SK-N-MC (cell line): ENCODE measurements around the gene PALB2.

Experiments
- DNase-seq: peaks from one replicate; pipeline ENCODE4 v3.0.0-alpha.2; 2011; ENCODE audit warnings: low read depth, low spot score
- H3K27ac ChIP-seq: fragments of 200-600 bp; sonication (generic); 2 replicates; pipeline ENCODE4 v1.5.1; 2016; ENCODE audit warnings: mixed run types
- H3K36me3 ChIP-seq: fragments of 200-600 bp; sonication (generic); 2 replicates; pipeline ENCODE4 v1.6.1; 2017; ENCODE audit warnings: antibody characterized with exemption, low read length, mixed read lengths; ENCODE audit not compliant: insufficient read depth
- H3K4me3 ChIP-seq: fragments of 200-600 bp; sonication (generic); 2 replicates; pipeline ENCODE4 v1.5.1; 2016
- H3K9ac ChIP-seq: fragments of 200-600 bp; sonication (generic); 2 replicates; pipeline ENCODE4 v1.8.0; 2017; ENCODE audit warnings: mixed run types, mixed read lengths; ENCODE audit not compliant: insufficient read length
- H3K9me3 ChIP-seq: fragments of 200-600 bp; sonication (generic); 2 replicates; pipeline ENCODE4 v1.6.1; 2017; ENCODE audit warnings: low read depth, mild to moderate bottlenecking, antibody characterized with exemption, low read length, moderate library complexity, mixed read lengths
- EZH2 ChIP-seq: fragments of 200-600 bp; sonication (generic); IDR thresholded peaks from one replicate; pipeline ENCODE4 v1.6.1; 2017; ENCODE audit warnings: antibody characterized with exemption
- FOXP2 ChIP-seq: optimal IDR thresholded peaks from 2 replicates; pipeline ENCODE3; 2011; ENCODE audit warnings: mild to moderate bottlenecking, moderate library complexity; ENCODE audit not compliant: insufficient read depth; ENCODE audit errors: extremely low read length, control extremely low read depth
- POLR2AphosphoS5 ChIP-seq: IDR thresholded peaks from 2 replicates; pipeline ENCODE4 v1.6.1; 2012; ENCODE audit warnings: mild to moderate bottlenecking, low read depth, low read length, borderline replicate concordance

The PALB2 gene

GRCh38 chr16:23580391-23580790 is 60.7 kb downstream of the PALB2 start:
- peaks cover 52% of the 10 kb centered on the region for H3K36me3 ChIP-seq
- H3K27ac ChIP-seq: peak overlapping the region; percentile 55; the same call in 1 of the 2 replicates
- TF ChIP-seq FOXP2: no peak
- H3K9me3 ChIP-seq: no peaks in the 10 kb centered on the region
- no peak overlapping the region for H3K9ac ChIP-seq
- no peak overlapping the region for H3K4me3 ChIP-seq
- DNase-seq: no peak

GRCh38 chr16:23579371-23579770 is 61.7 kb downstream of the PALB2 start:
- H3K36me3 ChIP-seq: peaks cover 45% of the 10 kb centered on the region
- no peak overlapping the region for H3K9ac ChIP-seq
- TF ChIP-seq EZH2 (no peak), FOXP2 (no peak), POLR2AphosphoS5 (no peak)
- DNase-seq: no peak
- H3K4me3 ChIP-seq: no peak overlapping the region
- no peak overlapping the region for H3K27ac ChIP-seq
- no peaks in the 10 kb centered on the region for H3K9me3 ChIP-seq

GRCh38 chr16:23578101-23578830 is 62.8 kb downstream of the PALB2 start:
- Histone ChIP-seq H3K4me3 (no peak overlapping the region), H3K9ac (no peak overlapping the region), H3K9me3 (no peaks in the 10 kb centered on the region), H3K36me3 (peaks cover 51% of the 10 kb centered on the region), H3K27ac (peak overlapping the region; percentile 68)
- DNase-seq: no peak
- TF ChIP-seq EZH2 (no peak), POLR2AphosphoS5 (no peak; the same call in 1 of the 2 replicates), FOXP2 (no peak)

DNA sequence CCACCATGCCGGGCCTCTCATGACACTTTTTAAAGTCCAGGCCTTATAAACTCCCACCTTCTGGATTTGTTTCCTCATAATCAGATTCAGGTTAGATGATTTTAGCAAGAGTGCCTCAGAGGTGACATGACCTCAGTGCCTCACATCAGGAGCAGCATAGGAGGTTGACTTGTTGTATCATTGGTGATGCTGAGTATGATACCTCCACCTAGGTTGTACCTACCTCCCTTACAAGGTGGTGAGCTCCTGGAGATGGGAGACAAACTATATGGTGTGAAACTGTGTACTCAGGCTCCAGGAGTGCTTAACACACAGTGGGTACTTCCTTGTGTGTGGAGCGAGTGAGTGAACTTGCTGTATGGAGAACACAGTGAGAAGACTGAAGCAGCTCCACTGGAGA is 63.6 kb downstream of the PALB2 start:
- peak overlapping the region; percentile 68; the same call in 1 of the 2 replicates for H3K27ac ChIP-seq
- no peak for DNase-seq
- H3K9me3 ChIP-seq: no peaks in the 10 kb centered on the region
- H3K36me3 ChIP-seq: peaks cover 57% of the 10 kb centered on the region
- H3K9ac ChIP-seq: no peak overlapping the region
- no peak overlapping the region for H3K4me3 ChIP-seq
- no peak for TF ChIP-seq POLR2AphosphoS5
- TF ChIP-seq FOXP2: no peak
- no peak for TF ChIP-seq EZH2

- Histone ChIP-seq H3K9ac (no peak overlapping the region), H3K9me3 (no peaks in the 10 kb centered on the region), H3K36me3 (peaks cover 57% of the 10 kb centered on the region), H3K27ac (0 out of 2 replicates have a peak overlapping the region, but pooled peaks have one; percentile 7), H3K4me3 (no peak overlapping the region)
- no peak for DNase-seq
- no peak for TF ChIP-seq POLR2AphosphoS5
- no peak for TF ChIP-seq FOXP2
- no peak for TF ChIP-seq EZH2
Observed at GRCh38 chr16:23575834-23576233, 65.3 kb downstream of the PALB2 start.

DNA sequence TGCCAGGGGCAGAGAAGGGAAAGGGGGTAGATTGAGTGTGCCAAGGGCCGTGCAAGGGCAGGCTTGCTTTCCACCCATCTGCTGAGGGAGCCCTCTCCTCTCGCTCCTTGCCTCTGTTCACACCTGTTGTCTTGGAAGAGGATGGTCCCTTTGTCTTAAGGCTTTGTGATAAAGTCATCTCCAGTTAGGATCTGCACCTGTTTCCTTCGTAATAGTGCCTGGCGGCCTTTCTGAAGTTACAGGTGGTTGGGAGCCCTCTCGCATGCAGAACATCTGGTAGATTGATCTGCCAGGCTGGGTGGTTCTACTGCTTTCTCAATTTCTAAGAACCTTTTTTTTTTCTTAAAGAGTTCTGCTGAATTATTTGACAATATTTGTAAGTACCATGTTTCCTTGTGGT is 67.3 kb downstream of the PALB2 start:
- H3K4me3 ChIP-seq: no peak overlapping the region
- no peak for TF ChIP-seq EZH2
- no peak for TF ChIP-seq FOXP2
- TF ChIP-seq POLR2AphosphoS5: no peak
- DNase-seq: no peak
- H3K9me3 ChIP-seq: no peaks in the 10 kb centered on the region
- peaks cover 59% of the 10 kb centered on the region for H3K36me3 ChIP-seq
- no peak overlapping the region for H3K9ac ChIP-seq
- H3K27ac ChIP-seq: no peak overlapping the region

- no peak for TF ChIP-seq POLR2AphosphoS5
- no peak for TF ChIP-seq EZH2
- no peak for TF ChIP-seq FOXP2
- DNase-seq: no peak
- Histone ChIP-seq H3K4me3 (no peak overlapping the region), H3K36me3 (peaks cover 63% of the 10 kb centered on the region), H3K9me3 (no peaks in the 10 kb centered on the region), H3K9ac (no peak overlapping the region), H3K27ac (no peak overlapping the region)
Observed at GRCh38 chr16:23572394-23572793, 68.7 kb downstream of the PALB2 start.

GRCh38 chr16:23571895-23572294 is 69.2 kb downstream of the PALB2 start:
- H3K4me3 ChIP-seq: no peak overlapping the region

More at GRCh38 chr16:23571895-23572294, 69.2 kb downstream of the PALB2 start:
- TF ChIP-seq FOXP2 (no peak), EZH2 (no peak), POLR2AphosphoS5 (no peak)
- Histone ChIP-seq H3K9ac (no peak overlapping the region), H3K36me3 (peaks cover 68% of the 10 kb centered on the region), H3K27ac (no peak overlapping the region), H3K9me3 (no peaks in the 10 kb centered on the region)
- DNase-seq: no peak
